HuH-7 (cell line): ENCODE measurements around the gene SRL.
A peak's percentile ranks its signal among the peaks of the same experiment; 100 is the strongest.

ENCODE experiments used
- DNase-seq: peaks from one replicate; pipeline ENCODE4 v3.0.0; 2011; ENCODE audit warnings: low spot score

SRL gene

GRCh38 chr16:4241928-4242283 lies at the start of gene SRL:
SRL (minus strand) TSS chr16:4242080; CDS start chr16:4242067, 13 bp downstream.
- DNase-seq = no peak

- DNase-seq = no peak
Observed at GRCh38 chr16:4290236-4290830, 48.5 kb upstream of the SRL start.

GRCh38 chr16:4288148-4288921 lies 46.5 kb upstream of the SRL start:
- no peak for DNase-seq

- DNase-seq = no peak
Observed at GRCh38 chr16:4285167-4285566, 43.3 kb upstream of the SRL start.

GRCh38 chr16:4283939-4284338 lies 42.1 kb upstream of the SRL start:
- DNase-seq = no peak

GRCh38 chr16:4283441-4283840 lies 41.6 kb upstream of the SRL start:
- no peak for DNase-seq

- DNase-seq = no peak
Observed at GRCh38 chr16:4280625-4281024, 38.7 kb upstream of the SRL start.

GRCh38 chr16:4277987-4278513 lies 36.2 kb upstream of the SRL start:
- DNase-seq = no peak

GRCh38 chr16:4275861-4276260 lies 34.0 kb upstream of the SRL start:
- no peak for DNase-seq

- peak; percentile 66 for DNase-seq
Observed at GRCh38 chr16:4273858-4274311, 32.0 kb upstream of the SRL start.

- peak; percentile 40 for DNase-seq
Observed at GRCh38 chr16:4272114-4272956, 30.5 kb upstream of the SRL start.

- DNase-seq = peak; percentile 88
Observed at GRCh38 chr16:4271176-4272113, 29.6 kb upstream of the SRL start.

- DNase-seq = no peak
Observed at GRCh38 chr16:4270595-4270994, 28.7 kb upstream of the SRL start.

GRCh38 chr16:4270091-4270490 lies 28.2 kb upstream of the SRL start:
- no peak for DNase-seq

- peak; percentile 60 for DNase-seq
Observed at GRCh38 chr16:4266372-4266771, 24.5 kb upstream of the SRL start.

- no peak for DNase-seq
Observed at GRCh38 chr16:4265676-4266075, 23.8 kb upstream of the SRL start.

GRCh38 chr16:4264546-4264945 lies 22.7 kb upstream of the SRL start:
- no peak for DNase-seq

- peak; percentile 64 for DNase-seq
Observed at GRCh38 chr16:4263504-4264436, 21.9 kb upstream of the SRL start.

- no peak for DNase-seq
Observed at GRCh38 chr16:4262303-4262835, 20.5 kb upstream of the SRL start.

GRCh38 chr16:4261557-4262172 lies 19.8 kb upstream of the SRL start:
- peak; percentile 88 for DNase-seq
